ENCODE results near the gene ATPAF2. TPM values are rescaled to one million over a fixed set of nuclear protein-coding genes. Genes with fewer than 3 reads are reported as not detected.

Gene ATPAF2
- total RNA-seq, 1 experiment from 2014 or later = 46.1 TPM

DNA sequence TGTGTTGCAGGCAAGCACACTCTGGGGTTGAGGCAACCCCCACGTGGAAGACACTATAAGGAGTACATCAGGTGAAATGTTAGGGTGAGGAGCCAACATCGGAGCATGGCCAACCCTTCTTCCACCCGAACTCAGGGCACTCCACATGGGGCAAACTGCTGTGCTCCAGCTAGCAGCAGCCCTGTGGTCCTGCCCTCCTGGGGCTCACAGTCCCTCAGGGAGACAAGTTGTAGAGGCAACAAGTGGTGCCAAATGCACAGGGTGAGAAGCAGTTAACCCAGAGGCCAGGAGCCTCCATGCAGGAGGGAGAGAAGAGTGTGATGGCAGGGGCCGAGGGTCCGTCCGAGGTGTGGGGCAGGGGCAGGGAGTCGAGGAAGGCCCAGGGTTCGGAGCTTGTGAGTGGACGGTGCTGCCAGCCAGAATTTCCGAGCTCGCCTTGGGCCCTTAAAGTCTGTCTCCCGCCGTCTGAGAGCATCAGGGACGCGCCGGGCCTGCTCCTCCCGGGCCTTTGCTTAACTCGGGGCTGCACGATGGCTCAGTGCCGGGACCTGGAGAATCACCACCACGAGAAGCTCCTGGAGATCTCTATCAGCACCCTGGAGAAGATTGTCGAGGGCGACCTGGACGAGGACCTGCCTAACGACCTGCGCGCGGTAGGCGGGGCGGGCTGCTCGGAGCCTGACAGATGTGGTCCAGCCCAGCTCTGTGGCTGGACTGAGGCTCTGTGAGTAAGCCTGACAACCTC, 32.3 kb downstream of the ATPAF2 start:
- RAD21 ChIA-PET (ENCODE audit: low non-redundant PET in 1 of 2, low total read pairs in 2 of 2, uncharacterized antibody in 2 of 2, unreplicated experiment in 2 of 2) = no interaction called here
- no TSS peak for BruUV-seq (replicated peaks)
- H3K9ac ChIP-seq (ENCODE audit: low read length) = no peak overlapping the region
- intact Hi-C loops (cut with micrococcal nuclease) = no loop called here
- no peaks in the 10 kb centered on the region for H3K36me3 ChIP-seq (ENCODE audit: control insufficient read depth in 1 of 2, insufficient read depth in 2 of 2, low read length in 2 of 2)
- H3K4me1 ChIP-seq (ENCODE audit: control insufficient read depth in 1 of 2, insufficient read depth in 2 of 2, low read length in 2 of 2) = no peaks in the 10 kb centered on the region
- TF ChIP-seq MAX (IDR thresholded peaks at IDR 0.05) (no peak), CTCF (IDR thresholded peaks at IDR 0.05 in 2 of 3, conservative IDR thresholded peaks at IDR 0.05 in 1 of 3; ENCODE audit: borderline replicate concordance in 1 of 3, insufficient read depth in 1 of 3, low read depth in 2 of 3, low read length in 2 of 3) (no peak), SIN3A (IDR thresholded peaks at IDR 0.05; ENCODE audit: low read depth) (no peak), ZBTB33 (IDR thresholded peaks at IDR 0.05; ENCODE audit: extremely low read depth, insufficient replicate concordance, low read length) (no peak), POLR2AphosphoS5 (IDR thresholded peaks at IDR 0.05; ENCODE audit: low read depth, low read length) (no peak), POLR2A (IDR thresholded peaks at IDR 0.05; ENCODE audit: borderline replicate concordance, extremely low read depth, insufficient read depth, insufficient read length) (no peak), ELF1 (IDR thresholded peaks at IDR 0.05; ENCODE audit: borderline replicate concordance, low read depth) (no peak), ZFX (IDR thresholded peaks at IDR 0.05) (no peak), SRF (IDR thresholded peaks at IDR 0.05; ENCODE audit: low read depth) (no peak), EGR1 (IDR thresholded peaks at IDR 0.05; ENCODE audit: low read depth) (no peak), RAD21 (IDR thresholded peaks at IDR 0.05; ENCODE audit: low read depth) (no peak), TCF7L2 (IDR thresholded peaks at IDR 0.05; ENCODE audit: borderline replicate concordance, extremely low read depth, insufficient read depth, insufficient read length) (no peak)
- TF ChIP-seq, protein P1, sequence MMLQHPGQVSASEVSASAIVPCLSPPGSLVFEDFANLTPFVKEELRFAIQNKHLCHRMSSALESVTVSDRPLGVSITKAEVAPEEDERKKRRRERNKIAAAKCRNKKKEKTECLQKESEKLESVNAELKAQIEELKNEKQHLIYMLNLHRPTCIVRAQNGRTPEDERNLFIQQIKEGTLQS (IDR thresholded peaks at IDR 0.05) = no peak
- TF ChIP-seq, protein P2, sequence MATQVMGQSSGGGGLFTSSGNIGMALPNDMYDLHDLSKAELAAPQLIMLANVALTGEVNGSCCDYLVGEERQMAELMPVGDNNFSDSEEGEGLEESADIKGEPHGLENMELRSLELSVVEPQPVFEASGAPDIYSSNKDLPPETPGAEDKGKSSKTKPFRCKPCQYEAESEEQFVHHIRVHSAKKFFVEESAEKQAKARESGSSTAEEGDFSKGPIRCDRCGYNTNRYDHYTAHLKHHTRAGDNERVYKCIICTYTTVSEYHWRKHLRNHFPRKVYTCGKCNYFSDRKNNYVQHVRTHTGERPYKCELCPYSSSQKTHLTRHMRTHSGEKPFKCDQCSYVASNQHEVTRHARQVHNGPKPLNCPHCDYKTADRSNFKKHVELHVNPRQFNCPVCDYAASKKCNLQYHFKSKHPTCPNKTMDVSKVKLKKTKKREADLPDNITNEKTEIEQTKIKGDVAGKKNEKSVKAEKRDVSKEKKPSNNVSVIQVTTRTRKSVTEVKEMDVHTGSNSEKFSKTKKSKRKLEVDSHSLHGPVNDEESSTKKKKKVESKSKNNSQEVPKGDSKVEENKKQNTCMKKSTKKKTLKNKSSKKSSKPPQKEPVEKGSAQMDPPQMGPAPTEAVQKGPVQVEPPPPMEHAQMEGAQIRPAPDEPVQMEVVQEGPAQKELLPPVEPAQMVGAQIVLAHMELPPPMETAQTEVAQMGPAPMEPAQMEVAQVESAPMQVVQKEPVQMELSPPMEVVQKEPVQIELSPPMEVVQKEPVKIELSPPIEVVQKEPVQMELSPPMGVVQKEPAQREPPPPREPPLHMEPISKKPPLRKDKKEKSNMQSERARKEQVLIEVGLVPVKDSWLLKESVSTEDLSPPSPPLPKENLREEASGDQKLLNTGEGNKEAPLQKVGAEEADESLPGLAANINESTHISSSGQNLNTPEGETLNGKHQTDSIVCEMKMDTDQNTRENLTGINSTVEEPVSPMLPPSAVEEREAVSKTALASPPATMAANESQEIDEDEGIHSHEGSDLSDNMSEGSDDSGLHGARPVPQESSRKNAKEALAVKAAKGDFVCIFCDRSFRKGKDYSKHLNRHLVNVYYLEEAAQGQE (IDR thresholded peaks at IDR 0.05; ENCODE audit: low read depth) = no peak
- no peaks in the 10 kb centered on the region for H3K9me3 ChIP-seq (ENCODE audit: control insufficient read depth in 1 of 2, insufficient read depth in 1 of 2, low read depth in 1 of 2, low read length in 2 of 2)
- no peaks in the 10 kb centered on the region for H4K20me1 ChIP-seq (ENCODE audit: insufficient read depth)
- no peak overlapping the region for H3K27ac ChIP-seq (ENCODE audit: low read depth, low read length)
- no peak for ATAC-seq
- H3K4me3 ChIP-seq (replicated peaks in 1 of 2; ENCODE audit: low read depth in 1 of 2, low read length in 2 of 2) = no peak overlapping the region
- CTCF ChIA-PET = interaction anchor here (2.1 kb wide), 1 partner anchor 13 kb away, joined by 6 read pairs; no protein-coding TSS in a partner anchor
- no peak overlapping the region for H2AFZ ChIP-seq (ENCODE audit: low read depth, low read length, poor library complexity, severe bottlenecking)
- H3K9me2 ChIP-seq (ENCODE audit: insufficient read depth) = no peaks in the 10 kb centered on the region
- POLR2A ChIA-PET = no interaction called here
- H3K79me2 ChIP-seq (ENCODE audit: insufficient read depth, low read length) = no peaks in the 10 kb centered on the region
- no peaks in the 10 kb centered on the region for H3K27me3 ChIP-seq (ENCODE audit: insufficient read depth, low read length)
- DNase-seq (ENCODE audit: low read depth, low spot score) = no peak
- no peak overlapping the region for H3K4me2 ChIP-seq (ENCODE audit: low read length)
